NB4 (cell line): ENCODE data around the gene SPOP.
A peak's percentile ranks its signal among the peaks of the same experiment; 100 is the strongest.
"Not testable (repeated sequence)": the region's sequence is repeated elsewhere in the genome, so short reads cannot be mapped to it uniquely, and the experiment has no call there.

ENCODE experiments used
- DNase-seq: peaks from one replicate; pipeline ENCODE4 v3.0.0; 2010; ENCODE audit warnings: low read depth
- H3K4me3 ChIP-seq: one replicate; pipeline ENCODE4 v1.5.1; 2011; ENCODE audit warnings: mild to moderate bottlenecking, low read depth, low read length, moderate library complexity
- CTCF ChIP-seq: IDR thresholded peaks from one replicate; pipeline ENCODE4 v1.5.1; 2012; ENCODE audit warnings: low read depth, low read length
- MYC ChIP-seq: IDR thresholded peaks from 2 replicates; pipeline ENCODE4 v1.6.1; 2011; ENCODE audit warnings: low read depth, low read length
- POLR2A ChIP-seq: IDR thresholded peaks from 2 replicates; pipeline ENCODE4 v1.6.1; 2011; ENCODE audit warnings: mild to moderate bottlenecking; ENCODE audit not compliant: insufficient read length; ENCODE audit errors: extremely low read depth
- TF ChIP-seq, protein P1 (sequence below): IDR thresholded peaks from 2 replicates; pipeline ENCODE4 v1.6.1; 2011; ENCODE audit warnings: low read depth, low read length

SPOP gene

GRCh38 chr17:49677134-49677932 lies 564 bp downstream of the SPOP start:
- peak; percentile 92 for DNase-seq
- H3K4me3 ChIP-seq: peak overlapping the region; percentile 91
- no peak for TF ChIP-seq CTCF
- TF ChIP-seq, protein P1, sequence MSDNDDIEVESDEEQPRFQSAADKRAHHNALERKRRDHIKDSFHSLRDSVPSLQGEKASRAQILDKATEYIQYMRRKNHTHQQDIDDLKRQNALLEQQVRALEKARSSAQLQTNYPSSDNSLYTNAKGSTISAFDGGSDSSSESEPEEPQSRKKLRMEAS: peak; percentile 59; the same call in 1 of the 2 replicates
- peak; percentile 21; the same call in 1 of the 2 replicates for TF ChIP-seq MYC
- peak; percentile 73 for TF ChIP-seq POLR2A

GRCh38 chr17:49676276-49676868 lies 1.5 kb downstream of the SPOP start:
- peak overlapping the region; percentile 91 for H3K4me3 ChIP-seq
- DNase-seq: peak; percentile 90
- no peak for TF ChIP-seq CTCF
- TF ChIP-seq, protein P1: peak; percentile 32; the same call in 1 of the 2 replicates

GRCh38 chr17:49674507-49674906 lies 3.4 kb downstream of the SPOP start:
- no peak for DNase-seq
- TF ChIP-seq POLR2A (no peak), CTCF (no peak), MYC (no peak)
- TF ChIP-seq, protein P1: no peak
- H3K4me3 ChIP-seq: no peak overlapping the region

GRCh38 chr17:49673679-49674078 lies 4.2 kb downstream of the SPOP start:
- H3K4me3 ChIP-seq, DNase-seq: not testable (repeated sequence)

DNA sequence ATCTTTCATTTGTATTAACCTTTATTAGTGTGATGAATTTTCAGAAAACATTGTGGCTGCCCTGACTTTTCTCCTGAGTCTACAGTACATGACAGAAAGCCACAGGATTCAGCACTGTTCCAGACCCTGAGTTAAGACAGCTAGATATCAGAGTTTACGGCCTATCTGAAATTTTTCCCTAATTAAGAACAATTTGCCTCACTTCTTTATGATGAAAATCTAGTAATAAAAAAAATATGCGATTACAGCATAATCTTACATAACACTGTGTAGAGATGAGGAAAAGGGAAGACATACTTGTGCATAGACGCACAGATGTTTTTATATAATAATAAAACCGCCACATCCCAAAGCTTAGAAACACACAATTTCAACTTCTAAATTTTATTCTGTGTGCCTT lies 7.3 kb downstream of the SPOP start:
- H3K4me3 ChIP-seq: no peak overlapping the region
- no peak for DNase-seq
- TF ChIP-seq, protein P1: no peak
- TF ChIP-seq MYC (no peak), POLR2A (no peak), CTCF (no peak)

DNA sequence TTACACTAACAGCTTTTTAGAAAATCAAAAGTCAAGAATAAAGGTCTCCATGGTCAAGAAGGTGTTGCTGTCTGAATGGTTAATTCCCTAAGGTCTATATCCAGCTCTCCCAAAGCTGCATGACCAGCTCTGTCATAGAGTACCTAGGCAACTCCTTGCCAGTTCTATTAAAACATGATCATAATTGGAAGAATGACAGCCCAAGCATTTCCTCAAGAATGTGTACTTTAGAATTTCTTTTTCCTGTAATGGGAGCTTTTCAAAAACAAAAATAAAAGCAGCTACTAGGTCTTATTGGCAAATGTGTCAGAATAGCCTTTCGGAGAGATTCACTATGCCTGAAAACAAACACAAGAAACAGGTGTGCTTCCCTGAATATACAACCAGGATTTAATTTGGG lies 7.9 kb downstream of the SPOP start:
- TF ChIP-seq, protein P1: no peak
- TF ChIP-seq POLR2A (no peak), CTCF (no peak), MYC (no peak)
- no peak for DNase-seq
- no peak overlapping the region for H3K4me3 ChIP-seq
